Lung (tissue), 12 donors: ENCODE data around the gene DHDH. TPM values are rescaled to one million over a fixed set of nuclear protein-coding genes. Genes with fewer than 3 reads are reported as not detected.

Experiments used
- ATAC-seq: fragments of 200-7000 bp; cut with Tn5 transposase; one replicate; pipeline ENCODE4 v1.9.1; 2020; ENCODE audit warnings: moderate number of reproducible peaks; ENCODE audit not compliant: insufficient read depth, low FRiP score
- DNase-seq, 3 donors: peaks; one replicate each; pipeline ENCODE4 v3.0.0-alpha.2; 2013 to 2017
- H3K27ac ChIP-seq, 2 donors: one replicate each; pipeline ENCODE4 v1.5.1; 2013; ENCODE audit warnings: mild to moderate bottlenecking in 2 of 2, moderate library complexity in 2 of 2, control low read depth in 1 of 2, inconsistent platforms in 1 of 2, low read depth in 1 of 2, low read length in 1 of 2
- H3K27me3 ChIP-seq, 3 donors: one replicate each; pipeline ENCODE4 v1.5.1; 2013; ENCODE audit warnings: low read length in 2 of 3; ENCODE audit not compliant: control insufficient read depth in 3 of 3, insufficient read depth in 3 of 3
- H3K36me3 ChIP-seq, 4 donors: one replicate each; pipeline ENCODE4 v1.5.1; 2013; ENCODE audit warnings: low read length in 4 of 4, mild to moderate bottlenecking in 1 of 4, moderate library complexity in 1 of 4; ENCODE audit not compliant: control insufficient read depth in 4 of 4, insufficient read depth in 4 of 4
- H3K4me1 ChIP-seq, 5 donors: one replicate each; pipeline ENCODE4 v1.5.1; 2013; ENCODE audit warnings: low read length in 5 of 5, mild to moderate bottlenecking in 2 of 5, moderate library complexity in 1 of 5; ENCODE audit not compliant: control insufficient read depth in 5 of 5, insufficient read depth in 5 of 5
- H3K4me3 ChIP-seq: one replicate; pipeline ENCODE4 v1.5.1; 2013; ENCODE audit warnings: mild to moderate bottlenecking, control low read depth, moderate library complexity
- H3K9ac ChIP-seq, 2 donors: one replicate each; pipeline ENCODE4 v1.5.1; 2013; ENCODE audit warnings: low read length in 2 of 2, control low read depth in 1 of 2; ENCODE audit not compliant: insufficient read depth in 1 of 2
- H3K9me3 ChIP-seq, 4 donors: one replicate each; pipeline ENCODE4 v1.5.1; 2013; ENCODE audit warnings: low read length in 3 of 4, mild to moderate bottlenecking in 1 of 4, moderate library complexity in 1 of 4; ENCODE audit not compliant: control insufficient read depth in 4 of 4, insufficient read depth in 3 of 4
- WGBS, 2 donors: extraction: QIAGEN DNeasy Blood & Tissue Kit; methylation state at CpG; one replicate each; pipeline ENCODE4 v1.1.7; 2013; 5-methylcytosine and 5-hydroxymethylcytosine counted together
- polyA plus RNA-seq, 2 donors: library from polyadenylated mRNA; stranded (reverse); fragments of 200-250 nt; gene quantifications; one replicate each; pipeline ENCODE4 v1.2.1, GENCODE V29; 2013
- total RNA-seq, 2 donors: library from RNA; depleted of rRNA in 1 of 2; stranded (reverse); fragments of >200 nt in 1 of 2; gene quantifications; one replicate each; pipeline ENCODE4 v1.2.1, GENCODE V29; 2014 to 2021
- TF ChIP-seq, protein P1 (sequence below): IDR thresholded peaks from 2 replicates; pipeline ENCODE4 v1.5.1; 2012; ENCODE audit warnings: mild to moderate bottlenecking; ENCODE audit errors: control extremely low read depth, extremely low read depth
- donor health status: control.
- donor health status: control.
- donor health status: Bipolar disorder and iron deficiency.
- donor health status: healthy.
- donor health status: DM: yes; HTN: yes; CAD: no.

DHDH gene
- total and polyA plus RNA-seq, 4 donors: 0.51 to 6.0 (median 1.9) TPM

GRCh38 chr19:48990400-48990799 is 56.9 kb downstream of the DHDH start:
- no peak for DNase-seq
- Histone ChIP-seq H3K4me3 (no peak overlapping the region), H3K27ac (peak overlapping the region in 1 of 2 donors; percentile 96), H3K4me1 (peaks cover 4 to 22% (median 10%) of the 10 kb centered on the region in 5 donors), H3K36me3 (peaks cover 0 to 30% (median 17%) of the 10 kb centered on the region in 4 donors), H3K27me3 (no peaks in the 10 kb centered on the region), H3K9ac (no peak overlapping the region), H3K9me3 (no peaks in the 10 kb centered on the region)
- TF ChIP-seq, protein P1, sequence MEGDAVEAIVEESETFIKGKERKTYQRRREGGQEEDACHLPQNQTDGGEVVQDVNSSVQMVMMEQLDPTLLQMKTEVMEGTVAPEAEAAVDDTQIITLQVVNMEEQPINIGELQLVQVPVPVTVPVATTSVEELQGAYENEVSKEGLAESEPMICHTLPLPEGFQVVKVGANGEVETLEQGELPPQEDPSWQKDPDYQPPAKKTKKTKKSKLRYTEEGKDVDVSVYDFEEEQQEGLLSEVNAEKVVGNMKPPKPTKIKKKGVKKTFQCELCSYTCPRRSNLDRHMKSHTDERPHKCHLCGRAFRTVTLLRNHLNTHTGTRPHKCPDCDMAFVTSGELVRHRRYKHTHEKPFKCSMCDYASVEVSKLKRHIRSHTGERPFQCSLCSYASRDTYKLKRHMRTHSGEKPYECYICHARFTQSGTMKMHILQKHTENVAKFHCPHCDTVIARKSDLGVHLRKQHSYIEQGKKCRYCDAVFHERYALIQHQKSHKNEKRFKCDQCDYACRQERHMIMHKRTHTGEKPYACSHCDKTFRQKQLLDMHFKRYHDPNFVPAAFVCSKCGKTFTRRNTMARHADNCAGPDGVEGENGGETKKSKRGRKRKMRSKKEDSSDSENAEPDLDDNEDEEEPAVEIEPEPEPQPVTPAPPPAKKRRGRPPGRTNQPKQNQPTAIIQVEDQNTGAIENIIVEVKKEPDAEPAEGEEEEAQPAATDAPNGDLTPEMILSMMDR: no peak
- 68 to 81% methylated on average over 4 of the region's 4 CpGs for WGBS, 2 donors
- ATAC-seq: no peak

DNA sequence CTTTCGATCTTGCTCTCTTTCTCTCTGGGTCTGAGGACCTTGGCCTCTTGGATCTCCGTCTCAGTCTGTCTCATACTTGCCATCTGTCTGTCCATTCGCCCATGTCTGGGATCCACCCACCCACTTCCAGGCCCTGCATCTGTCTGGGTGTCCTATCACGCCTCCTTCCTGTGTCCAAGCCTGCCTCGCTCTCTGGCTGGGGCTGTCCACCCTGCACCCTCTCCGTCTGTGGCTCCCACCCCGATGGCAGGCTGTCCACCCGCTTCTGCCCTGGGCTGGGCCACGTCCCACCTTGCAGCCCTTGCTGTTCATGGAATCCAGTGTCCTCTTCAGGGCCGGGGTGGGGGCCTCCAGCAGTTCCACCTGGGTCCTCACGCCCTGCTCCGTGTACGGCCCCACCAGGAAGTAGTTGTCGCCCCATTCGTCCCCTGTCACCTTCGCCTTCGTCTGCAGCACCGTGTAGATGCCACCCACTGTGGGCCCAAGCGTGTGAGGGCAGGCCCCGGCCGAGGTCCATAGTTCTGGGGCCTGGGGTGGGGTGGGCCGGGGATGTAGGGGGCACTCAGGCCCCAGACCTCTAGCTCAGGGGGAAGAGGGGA is 57.6 kb downstream of the DHDH start:
- H3K36me3 ChIP-seq: peaks cover 0 to 25% (median 12%) of the 10 kb centered on the region in 4 donors
- H3K27ac ChIP-seq: peak overlapping the region in 1 of 2 donors; percentile 96
- H3K4me1 ChIP-seq: peaks cover 4 to 22% (median 10%) of the 10 kb centered on the region in 5 donors
- no peak overlapping the region for H3K4me3 ChIP-seq
- ATAC-seq (no peak), DNase-seq (no peak)
- H3K27me3 ChIP-seq: no peaks in the 10 kb centered on the region
- WGBS, 2 donors: 86 to 91% methylated on average over 22 of the region's 22 CpGs
- no peak overlapping the region for H3K9ac ChIP-seq
- H3K9me3 ChIP-seq: no peaks in the 10 kb centered on the region
- TF ChIP-seq, protein P1: no peak

DNA sequence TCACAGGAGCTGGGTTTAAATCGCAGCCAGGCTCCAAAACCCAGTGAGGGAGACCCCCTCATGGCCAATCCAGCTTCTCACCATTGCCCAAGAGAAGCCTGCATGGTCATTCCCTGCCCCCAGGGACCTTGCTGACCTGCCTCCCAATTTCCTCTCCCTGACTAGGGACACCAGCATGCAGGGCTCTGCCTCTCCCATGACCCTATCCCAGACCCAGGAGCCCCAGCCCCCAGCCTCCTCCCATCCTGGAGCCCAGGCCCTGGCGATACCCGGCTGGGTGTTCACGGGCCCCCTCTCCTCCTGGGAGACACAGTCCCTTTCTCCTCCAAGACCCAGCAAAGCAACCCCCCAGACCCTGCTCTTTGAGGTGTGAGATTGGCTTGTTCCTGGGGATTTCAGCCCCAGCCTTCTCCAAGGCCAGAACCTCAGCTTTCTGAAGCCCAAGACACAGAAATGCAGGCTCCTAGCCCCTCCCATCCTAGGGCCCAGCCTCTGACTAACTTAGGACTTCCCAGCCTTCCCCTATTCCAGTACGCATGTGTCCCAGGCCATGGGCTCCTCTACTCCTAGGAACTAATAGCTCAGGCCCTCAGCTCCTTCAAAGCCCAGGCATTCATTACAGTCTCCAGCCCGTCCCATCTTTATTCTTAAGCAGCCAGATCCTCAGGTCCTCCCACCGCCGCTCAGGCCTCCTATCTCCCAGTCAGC is 58.5 kb downstream of the DHDH start:
- Histone ChIP-seq H3K36me3 (peaks cover 0 to 21% (median 9%) of the 10 kb centered on the region in 4 donors), H3K27ac (peak overlapping the region; percentile 96), H3K4me1 (peaks cover 4 to 22% (median 10%) of the 10 kb centered on the region in 5 donors), H3K27me3 (no peaks in the 10 kb centered on the region), H3K9ac (peak overlapping the region; percentile 85 to 89), H3K4me3 (peak overlapping the region; percentile 76), H3K9me3 (no peaks in the 10 kb centered on the region)
- TF ChIP-seq, protein P1: no peak
- DNase-seq (peak; percentile 72 to 87 (median 84)), ATAC-seq (peak; percentile 22)
- WGBS, 2 donors: 28 to 43% methylated on average over 8 of the region's 8 CpGs
